ENCODE results near the gene PBX1.

DNA sequence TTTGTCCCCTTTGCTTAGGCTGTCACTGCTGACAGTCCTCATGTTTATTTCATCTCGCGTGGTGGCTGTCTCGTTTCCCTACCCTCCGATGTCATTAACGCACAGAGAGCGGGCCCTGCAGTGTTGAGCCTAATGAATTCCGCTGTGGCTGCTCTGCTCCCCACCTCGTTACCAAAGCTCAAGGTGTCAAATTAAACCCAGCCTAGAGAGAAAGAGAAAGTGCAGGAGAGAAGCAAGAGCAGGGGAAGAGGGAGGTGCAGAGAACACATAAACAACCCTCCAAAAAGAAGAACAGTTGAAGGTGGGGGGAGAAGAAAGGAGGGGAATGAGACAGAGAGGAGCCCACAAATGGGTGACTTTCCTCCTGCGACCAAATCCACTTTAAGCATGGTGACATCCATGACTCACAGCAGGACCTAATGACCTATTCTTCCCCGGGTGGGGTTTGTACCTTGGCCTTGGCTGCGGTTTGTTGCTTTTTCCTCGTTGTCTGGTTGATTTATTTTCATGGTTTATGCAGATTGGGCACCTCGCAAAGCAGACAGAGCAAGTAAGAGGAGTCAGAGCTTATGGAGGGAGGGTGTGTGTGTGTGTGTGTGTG, 92.5 kb downstream of the PBX1 start:
- TF ChIP-seq POLR2AphosphoS5 (IDR thresholded peaks at IDR 0.05; ENCODE audit: low read depth, low read length) (no peak), TAF1 (IDR thresholded peaks at IDR 0.05; ENCODE audit: borderline replicate concordance, insufficient read depth, low read length) (no peak)
